GM18858 (cell line): ENCODE results near the gene BNIP3.
"Not testable (repeated sequence)": the region's sequence is repeated elsewhere in the genome, so short reads cannot be mapped to it uniquely, and the experiment has no call there.

Source experiments
- ATAC-seq: cut with Tn5 transposase; IDR thresholded peaks from one replicate; pipeline ENCODE4 v1.9.1; 2021; ENCODE audit not compliant: unreplicated experiment

The BNIP3 gene

GRCh38 chr10:131933016-131933695, 48.6 kb downstream of the BNIP3 start:
- no peak for ATAC-seq

GRCh38 chr10:131931981-131932380, 49.7 kb downstream of the BNIP3 start:
- no peak for ATAC-seq

GRCh38 chr10:131930586-131931330, 51.0 kb downstream of the BNIP3 start:
- no peak for ATAC-seq

- no peak for ATAC-seq
Observed at GRCh38 chr10:131930150-131930549, 51.6 kb downstream of the BNIP3 start.

GRCh38 chr10:131929122-131929845, 52.4 kb downstream of the BNIP3 start:
- ATAC-seq = no peak

- ATAC-seq = peak; percentile 75
Observed at GRCh38 chr10:131928248-131929095, 53.3 kb downstream of the BNIP3 start.

- ATAC-seq = no peak
Observed at GRCh38 chr10:131926743-131927595, 54.8 kb downstream of the BNIP3 start.

GRCh38 chr10:131926253-131926652, 55.5 kb downstream of the BNIP3 start:
- ATAC-seq = no peak

GRCh38 chr10:131925716-131926115, 56.0 kb downstream of the BNIP3 start:
- no peak for ATAC-seq

GRCh38 chr10:131925011-131925649, 56.6 kb downstream of the BNIP3 start:
- no peak for ATAC-seq

- ATAC-seq = no peak
Observed at GRCh38 chr10:131923038-131923756, 58.5 kb downstream of the BNIP3 start.

- ATAC-seq = peak; percentile 58
Observed at GRCh38 chr10:131921184-131921583, 60.5 kb downstream of the BNIP3 start.

GRCh38 chr10:131920693-131921092, 61.0 kb downstream of the BNIP3 start:
- ATAC-seq = no peak

GRCh38 chr10:131920151-131920550, 61.6 kb downstream of the BNIP3 start:
- ATAC-seq = no peak

GRCh38 chr10:131919461-131919860, 62.3 kb downstream of the BNIP3 start:
- not testable (repeated sequence) for ATAC-seq
